HL-60 (cell line): ENCODE results near the gene TCF15.

Experiments used
- DNase-seq, 2 experiments: peaks; one replicate each; pipeline ENCODE4 v3.0.0-alpha.2; 2010 to 2020; ENCODE audit warnings: low read depth in 1 of 2, low spot score in 1 of 2
- H3K27ac ChIP-seq: fragments of 250-450 bp; sonication (Bioruptor Pico); replicated peaks from 2 replicates; pipeline ENCODE4 v1.5.1; 2020; ENCODE audit warnings: mild to moderate bottlenecking, moderate library complexity
- H3K27me3 ChIP-seq: fragments of 250-450 bp; sonication (Bioruptor Pico); 2 replicates; pipeline ENCODE4 v1.5.1; 2021; ENCODE audit warnings: mild to moderate bottlenecking, moderate library complexity; ENCODE audit not compliant: insufficient read depth, poor library complexity, severe bottlenecking
- H3K4me3 ChIP-seq: replicated peaks from 2 replicates; pipeline ENCODE4 v1.5.1; 2011; ENCODE audit warnings: mild to moderate bottlenecking, control low read depth, low read length; ENCODE audit not compliant: insufficient read depth
- CTCF ChIP-seq: IDR thresholded peaks from one replicate; pipeline ENCODE4 v1.5.1; 2011; ENCODE audit warnings: low read length, control low read depth, inconsistent platforms; ENCODE audit not compliant: insufficient read depth
- GABPA ChIP-seq: IDR thresholded peaks from 2 replicates; pipeline ENCODE4 v1.6.1; 2012; ENCODE audit warnings: low read depth
- POLR2AphosphoS5 ChIP-seq: IDR thresholded peaks from 2 replicates; pipeline ENCODE4 v1.6.1; 2012; ENCODE audit warnings: low read depth
- SPI1 ChIP-seq: IDR thresholded peaks from 2 replicates; pipeline ENCODE4 v1.6.1; 2012; ENCODE audit warnings: low read depth, mild to moderate bottlenecking, borderline replicate concordance
- TF ChIP-seq, protein P1 (sequence below): IDR thresholded peaks from 2 replicates; pipeline ENCODE4 v1.6.1; 2012; ENCODE audit warnings: low read depth; ENCODE audit not compliant: insufficient replicate concordance

Gene TCF15

DNA sequence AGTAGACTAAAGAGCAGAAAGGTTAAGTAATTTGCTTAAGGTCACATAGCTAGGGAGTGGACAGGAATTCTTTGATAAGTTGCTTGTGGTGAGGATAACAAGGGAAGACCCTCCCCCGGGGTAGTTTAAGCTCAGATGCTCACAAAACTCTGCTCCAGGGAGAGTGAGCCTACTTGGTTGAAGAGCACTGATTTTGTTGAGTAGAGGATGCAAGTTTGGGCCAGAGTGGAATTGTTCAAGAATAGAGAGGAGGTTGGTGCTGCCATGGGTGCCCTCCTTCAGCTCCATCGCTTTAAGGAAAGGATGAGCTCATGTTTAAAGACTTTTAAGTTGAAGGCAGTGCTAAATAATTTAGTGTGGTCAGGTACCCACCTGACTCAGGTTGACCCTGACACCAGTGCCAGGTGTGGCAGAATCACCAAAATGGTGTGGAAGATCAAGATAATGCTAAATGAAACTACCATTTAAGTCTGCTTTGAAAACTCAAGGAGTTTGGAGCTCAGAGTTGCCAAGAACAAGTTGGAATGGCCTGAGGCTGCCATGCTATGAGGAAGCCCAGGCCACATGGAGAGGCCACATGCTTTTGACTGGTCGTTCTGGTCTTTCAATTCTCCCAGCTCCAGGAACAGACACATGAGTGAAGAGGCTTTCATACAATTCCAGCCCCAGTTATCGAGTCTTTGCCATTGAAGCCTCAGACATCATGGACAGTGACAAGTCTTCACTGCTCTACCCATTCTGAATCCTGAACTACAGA, 8.0 kb upstream of the TCF15 start:
- Histone ChIP-seq H3K4me3 (no peak overlapping the region), H3K27ac (no peak overlapping the region), H3K27me3 (peaks cover 6% of the 10 kb centered on the region)
- no peak for TF ChIP-seq POLR2AphosphoS5
- TF ChIP-seq SPI1, result no peak
- TF ChIP-seq, protein P1, sequence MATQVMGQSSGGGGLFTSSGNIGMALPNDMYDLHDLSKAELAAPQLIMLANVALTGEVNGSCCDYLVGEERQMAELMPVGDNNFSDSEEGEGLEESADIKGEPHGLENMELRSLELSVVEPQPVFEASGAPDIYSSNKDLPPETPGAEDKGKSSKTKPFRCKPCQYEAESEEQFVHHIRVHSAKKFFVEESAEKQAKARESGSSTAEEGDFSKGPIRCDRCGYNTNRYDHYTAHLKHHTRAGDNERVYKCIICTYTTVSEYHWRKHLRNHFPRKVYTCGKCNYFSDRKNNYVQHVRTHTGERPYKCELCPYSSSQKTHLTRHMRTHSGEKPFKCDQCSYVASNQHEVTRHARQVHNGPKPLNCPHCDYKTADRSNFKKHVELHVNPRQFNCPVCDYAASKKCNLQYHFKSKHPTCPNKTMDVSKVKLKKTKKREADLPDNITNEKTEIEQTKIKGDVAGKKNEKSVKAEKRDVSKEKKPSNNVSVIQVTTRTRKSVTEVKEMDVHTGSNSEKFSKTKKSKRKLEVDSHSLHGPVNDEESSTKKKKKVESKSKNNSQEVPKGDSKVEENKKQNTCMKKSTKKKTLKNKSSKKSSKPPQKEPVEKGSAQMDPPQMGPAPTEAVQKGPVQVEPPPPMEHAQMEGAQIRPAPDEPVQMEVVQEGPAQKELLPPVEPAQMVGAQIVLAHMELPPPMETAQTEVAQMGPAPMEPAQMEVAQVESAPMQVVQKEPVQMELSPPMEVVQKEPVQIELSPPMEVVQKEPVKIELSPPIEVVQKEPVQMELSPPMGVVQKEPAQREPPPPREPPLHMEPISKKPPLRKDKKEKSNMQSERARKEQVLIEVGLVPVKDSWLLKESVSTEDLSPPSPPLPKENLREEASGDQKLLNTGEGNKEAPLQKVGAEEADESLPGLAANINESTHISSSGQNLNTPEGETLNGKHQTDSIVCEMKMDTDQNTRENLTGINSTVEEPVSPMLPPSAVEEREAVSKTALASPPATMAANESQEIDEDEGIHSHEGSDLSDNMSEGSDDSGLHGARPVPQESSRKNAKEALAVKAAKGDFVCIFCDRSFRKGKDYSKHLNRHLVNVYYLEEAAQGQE, result no peak
- no peak for TF ChIP-seq GABPA
- no peak for TF ChIP-seq CTCF
- DNase-seq, result no peak

DNA sequence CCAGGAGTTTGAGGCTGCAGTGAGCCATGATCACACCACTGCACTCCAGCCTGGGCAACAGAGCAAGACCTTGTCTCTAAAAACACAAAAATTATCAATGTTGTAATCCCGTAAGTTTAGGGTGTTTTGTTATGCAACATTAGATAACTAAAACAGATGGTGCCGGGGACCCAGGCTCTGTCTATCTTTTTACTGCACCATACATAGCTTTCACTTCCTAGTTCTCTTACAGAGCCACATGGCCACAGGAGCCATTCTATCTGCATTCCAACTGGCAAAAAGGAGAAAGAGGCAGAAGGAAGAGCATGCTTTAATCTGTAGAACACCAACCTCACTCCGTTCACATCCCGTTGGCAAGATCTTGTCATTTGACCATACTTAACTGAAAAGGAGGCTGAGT, 5.4 kb upstream of the TCF15 start:
- no peak for TF ChIP-seq SPI1
- no peak for TF ChIP-seq GABPA
- no peak for TF ChIP-seq POLR2AphosphoS5
- TF ChIP-seq, protein P1, result no peak
- no peak for TF ChIP-seq CTCF
- Histone ChIP-seq H3K4me3 (no peak overlapping the region), H3K27ac (no peak overlapping the region), H3K27me3 (peaks cover 29% of the 10 kb centered on the region)
- DNase-seq, result peak in 1 of 2 experiments; percentile 61

DNA sequence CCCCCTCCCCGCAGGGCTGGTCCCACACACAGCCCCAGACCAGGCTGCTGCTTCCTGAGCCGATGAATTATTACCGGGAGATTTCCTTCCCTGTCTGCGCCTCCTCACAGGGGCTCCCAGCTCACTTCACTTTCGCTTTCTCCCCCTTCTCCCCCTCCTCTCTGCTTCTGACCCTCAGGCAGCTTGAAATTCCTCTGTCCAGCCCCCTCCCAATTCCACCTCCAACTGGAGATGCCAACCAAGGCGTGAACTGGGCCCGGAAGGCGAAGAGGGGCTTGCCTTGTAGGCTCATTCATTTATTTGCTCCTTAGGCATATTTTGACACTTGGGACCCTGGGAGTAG, 1.7 kb upstream of the TCF15 start:
- DNase-seq, result no peak
- H3K27ac ChIP-seq, result no peak overlapping the region
- no peak overlapping the region for H3K4me3 ChIP-seq
- peaks cover 45% of the 10 kb centered on the region for H3K27me3 ChIP-seq
- TF ChIP-seq, protein P1, result no peak
- TF ChIP-seq POLR2AphosphoS5 (no peak), CTCF (no peak), GABPA (no peak), SPI1 (no peak)
